K562 (cell line): Measurements from ENCODE around the gene MED13L. TPM values are rescaled to one million over a fixed set of nuclear protein-coding genes. Genes with fewer than 3 reads are reported as not detected.

Source experiments
- CSDE1 ChIP-seq, 2 experiments: fragments of 450-650 bp; IDR thresholded peaks; 2 replicates each; pipeline ENCODE4 v1.6.1; 2016; ENCODE audit warnings: mild to moderate bottlenecking in 1 of 2
- EGR1 ChIP-seq: fragments of 450-650 bp; conservative IDR thresholded peaks from 2 replicates; pipeline ENCODE4 v1.6.1; 2017; ENCODE audit warnings: mild to moderate bottlenecking
- EWSR1 ChIP-seq: fragments of 450-650 bp; IDR thresholded peaks from 2 replicates; pipeline ENCODE4 v1.6.1; 2018; ENCODE audit warnings: borderline replicate concordance, mild to moderate bottlenecking, low read depth, moderate library complexity; ENCODE audit not compliant: partially characterized antibody
- FOXP1 ChIP-seq: sonication (generic); formaldehyde crosslinking; IDR thresholded peaks from 2 replicates; pipeline ENCODE4 v1.8.0; 2022; ENCODE audit warnings: mild to moderate bottlenecking, missing genetic modification reagents
- GTF2E2 ChIP-seq: fragments of 200-800 bp; sonication (Bioruptor generic); IDR thresholded peaks from 2 replicates; pipeline ENCODE4 v1.6.1; 2016; ENCODE audit warnings: missing genetic modification characterization, missing compliant biosample characterization
- HDAC2 ChIP-seq: fragments of 450-650 bp; IDR thresholded peaks from 2 replicates; pipeline ENCODE4 v1.6.1; 2016; ENCODE audit warnings: mild to moderate bottlenecking
- KLF13 ChIP-seq: fragments of 450-650 bp; IDR thresholded peaks from 2 replicates; pipeline ENCODE4 v1.6.1; 2016; ENCODE audit warnings: missing genetic modification characterization, low read depth, mild to moderate bottlenecking, missing compliant biosample characterization, moderate library complexity, borderline replicate concordance
- KLF16 ChIP-seq: IDR thresholded peaks from 2 replicates; pipeline ENCODE4 v1.6.1; 2016; ENCODE audit warnings: antibody characterized with exemption
- MBD2 ChIP-seq: sonication (generic); IDR thresholded peaks from 2 replicates; pipeline ENCODE4 v1.6.1; 2016; ENCODE audit warnings: low read depth, borderline replicate concordance
- MIER1 ChIP-seq: fragments of 450-650 bp; IDR thresholded peaks from 2 replicates; pipeline ENCODE4 v1.6.1; 2016; ENCODE audit warnings: antibody characterized with exemption, mild to moderate bottlenecking, low read depth
- MTA2 ChIP-seq: fragments of 450-650 bp; IDR thresholded peaks from 2 replicates; pipeline ENCODE4 v1.6.1; 2016; ENCODE audit warnings: low read depth
- NFE2 ChIP-seq: IDR thresholded peaks from 2 replicates; pipeline ENCODE4 v1.6.1; 2014; ENCODE audit warnings: antibody characterized with exemption, low read depth
- PHB ChIP-seq: fragments of 250-450 bp; sonication (Bioruptor Pico); IDR thresholded peaks from 2 replicates; pipeline ENCODE4 v1.5.0; 2021
- RFX7 ChIP-seq: fragments of 250-450 bp; sonication (Bioruptor Pico); IDR thresholded peaks from 2 replicates; pipeline ENCODE4 v1.5.1; 2021; ENCODE audit warnings: mild to moderate bottlenecking
- RUNX1 ChIP-seq: sonication (generic); IDR thresholded peaks from 2 replicates; pipeline ENCODE4 v1.6.1; 2016; ENCODE audit warnings: antibody characterized with exemption, low read depth
- SMAD4 ChIP-seq: fragments of 250-450 bp; sonication (Bioruptor Pico); conservative IDR thresholded peaks from 2 replicates; pipeline ENCODE4 v1.8.0; 2021; ENCODE audit warnings: inconsistent platforms, mild to moderate bottlenecking, moderate library complexity
- SMARCC2 ChIP-seq: fragments of 450-650 bp; IDR thresholded peaks from 2 replicates; pipeline ENCODE4 v1.6.1; 2017; ENCODE audit warnings: antibody characterized with exemption, moderate library complexity, mild to moderate bottlenecking, low read depth
- U2AF1 ChIP-seq: fragments of 200-400 bp; formaldehyde crosslinking; optimal IDR thresholded peaks from 2 replicates; pipeline ENCODE3; 2017; ENCODE audit warnings: mild to moderate bottlenecking, low read depth, low read length, moderate library complexity
- ZBTB8A ChIP-seq: fragments of 450-650 bp; IDR thresholded peaks from 2 replicates; pipeline ENCODE4 v1.6.1; 2018; ENCODE audit warnings: mild to moderate bottlenecking, moderate library complexity; ENCODE audit not compliant: partially characterized antibody
- ZC3H4 ChIP-seq: sonication (generic); formaldehyde crosslinking; IDR thresholded peaks from 2 replicates; pipeline ENCODE4 v1.9.0; 2021; ENCODE audit warnings: missing genetic modification reagents, borderline replicate concordance
- ZNF644 ChIP-seq: fragments of 200-800 bp; sonication (Bioruptor generic); IDR thresholded peaks from 2 replicates; pipeline ENCODE4 v1.6.1; 2016; ENCODE audit warnings: low read depth, missing genetic modification characterization, missing compliant biosample characterization
- polyA plus RNA-seq, 8 experiments: library from polyadenylated mRNA; depleted of rRNA in 4 of 8; stranded (reverse) in 5 of 8; unstranded in 3 of 8; fragments of >200 nt; fragmentation: Nextera tagmentation in 2 of 8; fragmentation: Illumina TruSeq in 1 of 8; extraction: Ambion mirVana in 2 of 8; extraction: Trizol in 1 of 8; gene quantifications; 2 replicates each; pipeline versions ENCODE4 v1.2.1 to v1.2.3, GENCODE V29; 2011 to 2014; ENCODE audit warnings: inconsistent platforms in 1 of 8, missing spikeins in 1 of 8
- total RNA-seq, 7 experiments: library from RNA; depleted of rRNA in 6 of 7; stranded (reverse); fragments of >200 nt in 6 of 7; fragmentation: Illumina TruSeq in 2 of 7; extraction: Trizol in 2 of 7; gene quantifications; 2 replicates each; pipeline versions ENCODE4 v1.2.1 to v1.2.3, GENCODE V29; 2011 to 2021; ENCODE audit warnings: low replicate concordance in 1 of 7
- TF ChIP-seq, protein P1 (sequence below), 2 experiments: fragments of 450-650 bp; conservative IDR thresholded peaks; 2 replicates each; pipeline ENCODE4 v1.6.1; 2017; ENCODE audit warnings: mild to moderate bottlenecking in 2 of 2, moderate library complexity in 2 of 2
- TF ChIP-seq, protein P2 (sequence below): fragments of 450-650 bp; IDR thresholded peaks from 2 replicates; pipeline ENCODE4 v1.6.1; 2016; ENCODE audit warnings: antibody characterized with exemption
- TF ChIP-seq, protein P3 (sequence below): IDR thresholded peaks from 2 replicates; pipeline ENCODE4 v1.6.1; 2012; ENCODE audit warnings: low read depth, low read length, improper control_type of control experiment, borderline replicate concordance

The MED13L gene
- total and polyA plus RNA-seq, 9 of the 15 experiments (the other 6 are each of a cell fraction or from before 2014, with no cell fraction given), result 13.4 to 90.3 (median 36.9) TPM

DNA sequence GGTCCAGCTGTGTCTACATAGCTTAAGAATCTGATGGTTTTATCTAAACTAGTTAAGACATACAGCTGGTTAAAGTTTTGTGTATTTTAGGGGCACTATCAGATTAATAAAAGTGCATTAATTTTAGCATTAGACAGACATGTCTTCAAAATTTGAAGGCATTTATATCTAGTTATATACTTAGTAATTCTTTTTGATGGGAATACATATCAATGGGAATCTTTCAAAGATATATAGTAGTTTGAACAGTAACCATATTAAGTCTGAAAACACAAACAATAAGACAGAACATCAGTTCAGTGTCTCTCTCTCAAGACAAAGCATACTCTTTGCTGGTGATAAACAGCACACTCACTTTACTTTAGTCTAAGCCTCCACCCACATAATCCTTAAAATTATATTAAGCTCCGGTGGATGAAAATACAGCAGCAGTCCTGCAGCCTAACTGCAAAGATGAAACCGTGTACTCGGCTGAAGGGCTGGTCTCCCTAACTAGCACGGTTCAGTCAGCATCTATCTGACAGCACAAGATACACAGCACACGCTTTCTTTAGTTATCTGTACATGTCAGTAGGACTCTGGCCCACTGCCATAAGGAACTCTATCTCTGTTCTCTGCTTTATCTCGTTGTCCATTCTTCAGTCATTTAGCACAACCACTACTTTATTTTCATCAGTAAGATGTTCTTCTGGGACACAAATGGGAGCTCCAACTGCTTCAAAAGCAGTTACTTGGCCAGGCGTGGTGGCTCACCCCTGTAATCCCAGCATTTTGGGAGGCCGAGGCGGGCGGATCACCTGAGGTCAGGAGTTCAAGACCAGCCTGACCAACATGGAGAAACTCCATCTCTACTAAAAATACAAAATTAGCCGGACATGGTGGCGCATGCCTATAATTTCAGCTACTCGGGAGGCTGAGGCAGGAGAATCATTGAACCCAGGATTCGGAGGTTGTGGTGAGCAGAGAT, 80.5 kb downstream of the MED13L start (continued):
- TF ChIP-seq, protein P1, sequence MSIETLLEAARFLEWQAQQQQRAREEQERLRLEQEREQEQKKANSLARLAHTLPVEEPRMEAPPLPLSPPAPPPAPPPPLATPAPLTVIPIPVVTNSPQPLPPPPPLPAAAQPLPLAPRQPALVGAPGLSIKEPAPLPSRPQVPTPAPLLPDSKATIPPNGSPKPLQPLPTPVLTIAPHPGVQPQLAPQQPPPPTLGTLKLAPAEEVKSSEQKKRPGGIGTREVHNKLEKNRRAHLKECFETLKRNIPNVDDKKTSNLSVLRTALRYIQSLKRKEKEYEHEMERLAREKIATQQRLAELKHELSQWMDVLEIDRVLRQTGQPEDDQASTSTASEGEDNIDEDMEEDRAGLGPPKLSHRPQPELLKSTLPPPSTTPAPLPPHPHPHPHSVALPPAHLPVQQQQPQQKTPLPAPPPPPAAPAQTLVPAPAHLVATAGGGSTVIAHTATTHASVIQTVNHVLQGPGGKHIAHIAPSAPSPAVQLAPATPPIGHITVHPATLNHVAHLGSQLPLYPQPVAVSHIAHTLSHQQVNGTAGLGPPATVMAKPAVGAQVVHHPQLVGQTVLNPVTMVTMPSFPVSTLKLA (conservative IDR thresholded peaks at IDR 0.05), result peak; percentile 70 to 91
- TF ChIP-seq MTA2 (peak; percentile 99), HDAC2 (peak; percentile 98), FOXP1 (CRISPR knock-in tag) (no peak), EGR1 (peak; percentile 57), PHB (CRISPR knock-in tag) (no peak), SMARCC2 (peak; percentile 97), SMAD4 (CRISPR knock-in tag) (peak; percentile 93), KLF13 (tag) (no peak), EWSR1 (no peak), NFE2 (no peak), ZNF644 (peak; percentile 92), KLF16 (peak; percentile 98), MIER1 (no peak), MBD2 (peak; percentile 75), ZC3H4 (CRISPR knock-in tag) (no peak), ZBTB8A (no peak), RUNX1 (peak; percentile 89; the same call in 1 of the 2 replicates), U2AF1 (no peak), RFX7 (no peak), CSDE1 (IDR thresholded peaks at IDR 0.05) (0 out of 4 replicates have a peak, but pooled peaks of 1 of the 2 experiments have one; percentile 35), GTF2E2 (tag) (peak; percentile 27; the same call in 1 of the 2 replicates)
- TF ChIP-seq, protein P2, sequence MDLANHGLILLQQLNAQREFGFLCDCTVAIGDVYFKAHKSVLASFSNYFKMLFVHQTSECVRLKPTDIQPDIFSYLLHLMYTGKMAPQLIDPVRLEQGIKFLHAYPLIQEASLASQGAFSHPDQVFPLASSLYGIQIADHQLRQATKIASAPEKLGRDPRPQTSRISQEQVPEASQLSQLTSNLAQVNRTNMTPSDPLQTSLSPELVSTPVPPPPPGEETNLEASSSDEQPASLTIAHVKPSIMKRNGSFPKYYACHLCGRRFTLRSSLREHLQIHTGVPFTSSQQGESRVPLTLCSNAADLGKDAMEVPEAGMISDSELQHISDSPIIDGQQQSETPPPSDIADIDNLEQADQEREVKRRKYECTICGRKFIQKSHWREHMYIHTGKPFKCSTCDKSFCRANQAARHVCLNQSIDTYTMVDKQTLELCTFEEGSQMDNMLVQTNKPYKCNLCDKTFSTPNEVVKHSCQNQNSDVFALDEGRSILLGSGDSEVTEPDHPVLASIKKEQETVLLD, result peak; percentile 75; the same call in 1 of the 2 replicates
- TF ChIP-seq, protein P3, sequence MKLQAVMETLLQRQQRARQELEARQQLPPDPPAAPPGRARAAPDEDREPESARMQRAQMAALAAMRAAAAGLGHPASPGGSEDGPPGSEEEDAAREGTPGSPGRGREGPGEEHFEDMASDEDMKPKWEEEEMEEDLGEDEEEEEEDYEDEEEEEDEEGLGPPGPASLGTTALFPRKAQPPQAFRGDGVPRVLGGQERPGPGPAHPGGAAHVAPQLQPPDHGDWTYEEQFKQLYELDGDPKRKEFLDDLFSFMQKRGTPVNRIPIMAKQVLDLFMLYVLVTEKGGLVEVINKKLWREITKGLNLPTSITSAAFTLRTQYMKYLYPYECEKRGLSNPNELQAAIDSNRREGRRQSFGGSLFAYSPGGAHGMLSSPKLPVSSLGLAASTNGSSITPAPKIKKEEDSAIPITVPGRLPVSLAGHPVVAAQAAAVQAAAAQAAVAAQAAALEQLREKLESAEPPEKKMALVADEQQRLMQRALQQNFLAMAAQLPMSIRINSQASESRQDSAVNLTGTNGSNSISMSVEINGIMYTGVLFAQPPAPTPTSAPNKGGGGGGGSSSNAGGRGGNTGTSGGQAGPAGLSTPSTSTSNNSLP, result peak; percentile 80
